A549 treated with DMSO at 1 μM for 4 hours (cell line): ENCODE results near the gene GPR153. TPM values are rescaled to one million over a fixed set of nuclear protein-coding genes. Genes with fewer than 3 reads are reported as not detected.

Source experiments
- total RNA-seq: library from RNA; stranded (reverse); fragments of 200-300 nt; extraction: Qiagen RNA extraction; gene quantifications from 5 replicates; pipeline ENCODE4 v1.2.3, GENCODE V29; 2022; ENCODE audit warnings: low read depth

The GPR153 gene
- total RNA-seq: 0.99 to 1.4 TPM (median 1.2 TPM) in 5 replicates

DNA sequence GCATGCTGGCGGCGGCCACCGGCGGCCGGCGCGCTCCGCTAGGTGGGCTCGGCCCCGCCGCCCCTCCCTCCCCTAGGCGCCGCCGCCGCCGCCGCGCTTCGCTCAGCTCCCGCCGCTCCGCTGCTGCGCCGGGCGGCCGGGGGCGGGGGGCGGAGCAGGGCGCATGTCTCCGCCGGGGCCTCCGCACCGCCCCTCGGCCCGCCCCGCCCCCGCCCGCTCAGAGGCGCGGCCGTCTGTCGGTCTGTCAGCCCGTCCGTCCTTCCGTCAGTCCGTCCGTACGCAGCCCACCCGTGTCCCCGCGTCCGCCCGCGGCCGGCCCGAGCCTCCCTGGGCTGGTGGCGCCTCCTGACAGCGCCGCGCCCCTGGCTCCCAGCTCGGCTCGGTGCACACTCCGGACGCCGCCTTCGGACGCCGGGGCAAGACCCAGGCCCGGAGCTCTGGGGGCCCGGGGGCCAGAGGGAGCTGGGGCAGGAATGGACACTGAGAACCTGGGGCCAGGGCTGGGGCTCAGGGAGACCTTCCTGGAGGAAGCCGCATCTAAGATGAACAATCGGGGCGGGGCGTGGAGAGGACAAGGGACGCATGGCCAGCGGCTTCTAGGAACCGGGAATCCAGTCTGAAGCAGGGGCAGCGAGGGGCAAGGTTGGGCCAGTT lies at the start of gene GPR153:
TSS of gene GPR153 (minus strand) at position 138 of the 654 bp plus-strand sequence. CDS start 6,193 bp downstream, outside the sequence.

DNA sequence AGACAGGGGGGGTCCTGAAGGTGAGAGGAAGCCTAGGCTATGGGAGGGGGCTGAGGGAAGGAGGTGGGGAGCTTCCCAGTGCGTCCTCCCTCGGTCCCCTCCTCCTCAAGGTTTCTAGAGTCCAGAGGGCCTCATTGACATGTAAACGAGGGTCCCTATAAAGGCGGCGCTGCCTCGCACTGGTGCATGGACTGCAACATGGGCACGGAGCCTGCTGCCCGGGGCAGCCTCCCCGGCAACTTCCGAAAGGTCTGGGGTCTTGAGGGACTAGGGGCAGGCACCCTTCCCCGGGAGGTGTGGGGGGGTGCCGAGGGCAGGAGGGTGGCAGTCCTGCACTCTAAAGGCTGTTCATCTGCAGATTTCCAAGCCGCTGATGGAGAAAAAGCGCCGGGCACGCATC lies 16.9 kb downstream of the GPR153 start, which contains the start of gene HES3:
TSS of gene HES3 (plus strand) at position 187 of the 400 bp plus-strand sequence. CDS start at position 374, 187 bp downstream.

DNA sequence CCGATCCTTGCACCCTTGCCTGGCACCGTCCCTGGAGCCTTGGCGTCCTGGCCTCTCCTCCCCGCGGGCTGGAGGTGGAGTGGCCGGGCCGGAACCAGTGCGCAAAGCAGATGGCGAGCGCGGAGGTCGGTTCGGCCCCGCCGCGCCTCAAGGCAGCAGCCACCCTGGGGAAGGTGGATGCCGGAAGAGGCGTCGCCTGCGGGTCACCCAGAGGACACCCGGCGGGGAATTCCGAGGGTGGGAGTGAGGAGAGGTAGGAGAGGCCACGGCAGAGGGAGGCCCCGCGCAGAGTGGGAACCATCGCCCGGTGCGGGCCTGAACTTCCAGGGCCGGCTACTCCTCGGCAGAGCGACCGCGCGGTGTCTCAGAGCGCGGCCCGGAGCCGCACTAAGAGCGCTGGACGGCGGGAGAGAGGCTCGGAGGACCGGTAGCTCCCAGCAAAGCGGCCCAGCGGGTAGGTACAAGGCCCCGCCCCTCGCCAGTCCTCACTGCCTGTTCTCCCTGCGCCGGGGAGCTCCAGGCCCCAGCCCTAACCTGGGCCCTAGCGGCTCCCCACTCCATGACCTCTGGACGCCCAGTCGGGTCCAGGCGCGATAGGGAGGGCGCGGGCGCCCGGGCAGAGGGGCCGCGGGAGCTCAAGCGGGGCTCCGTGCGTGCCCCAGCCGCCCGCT lies 54.9 kb downstream of the GPR153 start, which contains the start of gene RNF207:
TSS of gene RNF207 (plus strand) at position 271 of the 671 bp plus-strand sequence. CDS start 417 bp downstream, outside the sequence.

DNA sequence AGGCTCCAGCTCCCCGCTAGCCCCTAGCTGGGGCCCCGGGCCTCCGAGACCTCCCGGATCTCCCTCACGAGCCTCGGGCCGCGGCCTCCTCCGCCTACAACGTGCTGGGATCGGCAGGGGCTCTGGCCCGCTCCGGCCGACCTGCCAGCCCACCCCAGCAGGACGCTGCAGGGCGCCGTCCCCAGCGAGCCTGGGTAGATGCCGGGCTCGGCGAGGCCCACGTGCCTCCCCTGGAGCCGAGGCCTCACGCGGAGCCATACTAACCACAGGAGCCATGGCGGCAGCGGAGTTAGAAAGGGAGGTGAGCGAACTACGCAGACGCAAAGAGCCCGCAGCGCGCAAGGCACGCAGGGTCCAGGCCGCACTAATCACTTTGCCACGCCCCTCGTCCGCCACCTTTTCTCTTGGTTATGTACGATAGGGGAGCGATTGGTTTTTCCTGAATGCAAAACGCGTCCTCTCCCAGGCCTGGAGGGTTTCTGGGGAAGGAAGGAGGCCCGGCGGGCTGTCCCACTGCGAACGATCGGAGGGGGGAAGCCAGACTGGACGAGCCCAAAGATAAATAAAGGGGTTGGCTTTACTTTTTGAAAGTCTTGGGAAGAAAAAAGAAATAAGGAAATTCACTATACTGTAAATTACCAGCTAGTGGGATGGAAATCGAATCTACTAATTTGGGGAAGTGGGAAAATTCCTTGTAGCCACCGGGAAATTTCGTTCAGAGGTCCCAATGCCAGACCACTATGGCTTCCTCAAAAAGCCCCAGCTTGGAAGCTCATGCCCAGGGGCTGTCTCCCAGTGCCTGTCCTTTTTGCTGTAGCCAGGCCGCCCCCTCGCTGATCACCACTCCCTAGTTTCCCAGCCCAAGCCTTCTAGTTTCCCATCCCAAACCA lies 61.4 kb downstream of the GPR153 start, which contains the start of gene RPL22:
TSS of gene RPL22 (minus strand) at position 298 of the 890 bp plus-strand sequence. CDS start at position 276, 22 bp downstream.

Other genes with a start within 250 kb of the GPR153 start
- 6.9 to 10.0 TPM (median 8.3 TPM) in 5 replicates for gene KCNAB2, start 215.2 kb downstream of the GPR153 start, total RNA-seq
- 0.58 to 1.1 TPM (median 0.81 TPM) in 5 replicates for gene CHD5, start 80.8 kb downstream of the GPR153 start, total RNA-seq
- 266 to 472 TPM (median 442 TPM) in 5 replicates for gene RPL22, start 61.5 kb downstream of the GPR153 start, total RNA-seq
- gene RNF207, start 55.0 kb downstream of the GPR153 start, total RNA-seq: 13.2 to 21.6 TPM (median 17.0 TPM) in 5 replicates
- gene ICMT, start 25.1 kb downstream of the GPR153 start, total RNA-seq: 50.0 to 62.8 TPM (median 58.0 TPM) in 5 replicates
- 0.15 TPM in 1 of 5 replicates, not detected in the others for gene HES3, start 16.9 kb downstream of the GPR153 start, total RNA-seq
- 56.2 to 75.5 TPM (median 71.0 TPM) in 5 replicates for gene ACOT7, start 132.7 kb upstream of the GPR153 start, total RNA-seq
- gene HES2, start 158.8 kb upstream of the GPR153 start, total RNA-seq: 2.1 to 4.3 TPM (median 3.1 TPM) in 5 replicates
- gene ESPN, start 163.7 kb upstream of the GPR153 start, total RNA-seq: 0.37 to 0.79 TPM (median 0.58 TPM) in 4 of 5 replicates, not detected in the other
- gene TNFRSF25, start 205.1 kb upstream of the GPR153 start, total RNA-seq: 2.9 to 3.9 TPM (median 3.7 TPM) in 5 replicates
- gene PLEKHG5, start 230.6 kb upstream of the GPR153 start, total RNA-seq: 2.4 to 4.1 TPM (median 3.9 TPM) in 5 replicates